Activated naive CD8-positive, alpha-beta T cell treated with anti-CD3 and anti-CD28 coated beads, Interleukin-2, amount 10 ng/mL, durations not matched to agents 7 days and 5 days (primary cell): ENCODE data around the gene GCSH. TPM values are rescaled to one million over a fixed set of nuclear protein-coding genes. Genes with fewer than 3 reads are reported as not detected.

Experiments used
- ATAC-seq: fragments of 150-1000 bp; cut with Tn5 transposase; one replicate; pipeline ENCODE4 v1.10.0; 2021; ENCODE audit warnings: low read depth, moderate library complexity
- POLR2A ChIA-PET: fragments of 350-600 bp; sonication (Branson Sonifier 250); formaldehyde crosslinking; loops from one replicate; lab custom pipeline; 2021; ENCODE audit warnings: antibody characterized with exemption; lab: Charles Lee
- DNase-seq: peaks from one replicate; pipeline ENCODE4 v3.0.0; 2021
- H3K27ac Mint-ChIP-seq: one replicate; pipeline ENCODE4 v1.8.0; 2022; ENCODE audit warnings: mild to moderate bottlenecking, mixed read lengths
- H3K27me3 Mint-ChIP-seq: one replicate; pipeline ENCODE4 v1.8.0; 2022; ENCODE audit warnings: mild to moderate bottlenecking, moderate library complexity, mixed read lengths
- H3K36me3 Mint-ChIP-seq: one replicate; pipeline ENCODE4 v1.8.0; 2021; ENCODE audit warnings: mild to moderate bottlenecking, mixed read lengths
- H3K4me1 Mint-ChIP-seq: one replicate; pipeline ENCODE4 v1.8.0; 2021; ENCODE audit warnings: mixed read lengths
- H3K4me3 Mint-ChIP-seq: one replicate; pipeline ENCODE4 v1.8.0; 2022; ENCODE audit warnings: mild to moderate bottlenecking, moderate library complexity, mixed read lengths
- H3K9me3 Mint-ChIP-seq: one replicate; pipeline ENCODE4 v1.8.0; 2021; ENCODE audit warnings: mixed read lengths
- total RNA-seq, 2 experiments: library from RNA; stranded (reverse); gene quantifications; one replicate each; pipeline ENCODE4 v1.2.3, GENCODE V29; 2021

Gene GCSH
- total RNA-seq, 2 experiments from 2014 or later, result 8.4 to 8.6 TPM

GRCh38 chr16:81060576-81061306 lies 35.5 kb downstream of the GCSH start:
- ATAC-seq, result no peak
- Mint-ChIP-seq H3K27me3 (no peaks in the 10 kb centered on the region), H3K4me1 (peaks cover 6% of the 10 kb centered on the region), H3K9me3 (no peaks in the 10 kb centered on the region), H3K27ac (no peak overlapping the region), H3K4me3 (no peak overlapping the region), H3K36me3 (no peaks in the 10 kb centered on the region)
- no peak for DNase-seq
- POLR2A ChIA-PET, result no interaction called here

- peaks cover 6% of the 10 kb centered on the region for H3K4me1 Mint-ChIP-seq
- peaks cover 14% of the 10 kb centered on the region for H3K9me3 Mint-ChIP-seq
- H3K27ac Mint-ChIP-seq, result no peak overlapping the region
- no peak for DNase-seq
- peaks cover under 1% of the 10 kb centered on the region for H3K36me3 Mint-ChIP-seq
- H3K4me3 Mint-ChIP-seq, result no peak overlapping the region
- POLR2A ChIA-PET, result no interaction called here
- H3K27me3 Mint-ChIP-seq, result peaks cover 1% of the 10 kb centered on the region
- ATAC-seq, result no peak
Observed at GRCh38 chr16:81053761-81054160, 42.4 kb downstream of the GCSH start.

GRCh38 chr16:81042821-81043220 lies 53.4 kb downstream of the GCSH start:
- no peaks in the 10 kb centered on the region for H3K9me3 Mint-ChIP-seq
- ATAC-seq (no peak), DNase-seq (no peak)
- POLR2A ChIA-PET, result interaction anchor here (0.8 kb wide), 1 partner anchor 52 kb away, joined by 3 read pairs; no protein-coding TSS in a partner anchor
- peaks cover 45% of the 10 kb centered on the region for H3K36me3 Mint-ChIP-seq
- H3K27ac Mint-ChIP-seq, result no peak overlapping the region
- no peaks in the 10 kb centered on the region for H3K27me3 Mint-ChIP-seq
- no peak overlapping the region for H3K4me3 Mint-ChIP-seq
- peaks cover 12% of the 10 kb centered on the region for H3K4me1 Mint-ChIP-seq

- Mint-ChIP-seq H3K4me1 (peaks cover 23% of the 10 kb centered on the region), H3K27ac (no peak overlapping the region), H3K36me3 (peaks cover 44% of the 10 kb centered on the region), H3K4me3 (no peak overlapping the region), H3K27me3 (no peaks in the 10 kb centered on the region), H3K9me3 (no peaks in the 10 kb centered on the region)
- ATAC-seq (no peak), DNase-seq (no peak)
- POLR2A ChIA-PET, result no interaction called here
Observed at GRCh38 chr16:81041696-81042095, 54.5 kb downstream of the GCSH start.

- POLR2A ChIA-PET, result no interaction called here
- H3K27ac Mint-ChIP-seq, result no peak overlapping the region
- DNase-seq (no peak), ATAC-seq (no peak)
- H3K36me3 Mint-ChIP-seq, result peaks cover 42% of the 10 kb centered on the region
- peaks cover 26% of the 10 kb centered on the region for H3K4me1 Mint-ChIP-seq
- no peaks in the 10 kb centered on the region for H3K9me3 Mint-ChIP-seq
- H3K27me3 Mint-ChIP-seq, result no peaks in the 10 kb centered on the region
- no peak overlapping the region for H3K4me3 Mint-ChIP-seq
Observed at GRCh38 chr16:81040842-81041241, 55.4 kb downstream of the GCSH start.

DNA sequence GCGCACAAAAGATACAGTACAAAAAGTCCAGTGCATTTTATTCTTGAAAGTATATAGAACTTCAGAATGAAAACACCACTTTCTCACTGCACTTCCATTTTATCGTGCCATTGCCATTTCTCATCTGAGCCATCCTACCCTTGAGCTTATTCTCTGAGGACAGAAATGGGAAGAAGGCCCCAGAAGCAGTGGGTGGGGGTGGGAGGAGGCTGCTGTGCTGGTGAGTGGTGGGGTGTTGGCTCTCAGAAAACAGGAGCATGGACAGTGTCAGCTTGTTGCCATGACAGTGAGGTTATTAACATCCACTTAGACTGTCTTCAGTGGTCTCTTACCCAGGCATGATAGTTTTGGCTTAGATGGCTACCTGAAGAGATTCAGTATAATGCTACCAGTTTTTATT lies 56.1 kb downstream of the GCSH start:
- no peak for ATAC-seq
- no peak for DNase-seq

GRCh38 chr16:81036751-81037350 lies 59.3 kb downstream of the GCSH start:
- H3K4me3 Mint-ChIP-seq, result peak overlapping the region; percentile 86
- H3K9me3 Mint-ChIP-seq, result no peaks in the 10 kb centered on the region
- POLR2A ChIA-PET, result interaction anchor here (1.4 to 3.2 kb wide), 3 partner anchors 30 to 41 kb away, joined by 10 to 22 read pairs (median 15); partner anchors contain the start of genes C16orf46, CENPN and CMC2
- peaks cover 28% of the 10 kb centered on the region for H3K4me1 Mint-ChIP-seq
- no peak for ATAC-seq
- peaks cover 23% of the 10 kb centered on the region for H3K36me3 Mint-ChIP-seq
- no peak for DNase-seq
- no peaks in the 10 kb centered on the region for H3K27me3 Mint-ChIP-seq
- H3K27ac Mint-ChIP-seq, result peak overlapping the region; percentile 65

More for the DNA sequence above, 56.1 kb downstream of the GCSH start:
- Mint-ChIP-seq H3K27me3 (no peaks in the 10 kb centered on the region), H3K27ac (no peak overlapping the region), H3K4me3 (no peak overlapping the region), H3K9me3 (no peaks in the 10 kb centered on the region), H3K36me3 (peaks cover 39% of the 10 kb centered on the region), H3K4me1 (peaks cover 28% of the 10 kb centered on the region)
- POLR2A ChIA-PET, result no interaction called here

GRCh38 chr16:81035975-81036750 lies 60.0 kb downstream of the GCSH start:
- no peak for DNase-seq
- H3K36me3 Mint-ChIP-seq, result peaks cover 20% of the 10 kb centered on the region
- peak overlapping the region; percentile 86 for H3K4me3 Mint-ChIP-seq
- H3K4me1 Mint-ChIP-seq, result peaks cover 28% of the 10 kb centered on the region
- peak overlapping the region; percentile 65 for H3K27ac Mint-ChIP-seq
- H3K9me3 Mint-ChIP-seq, result no peaks in the 10 kb centered on the region
- peak; percentile 65 for ATAC-seq
- POLR2A ChIA-PET, result interaction anchor here (1.0 to 3.2 kb wide), 6 partner anchors 29 to 278 kb away, joined by 3 to 22 read pairs (median 7); partner anchors contain the start of genes C16orf46, CENPN, CMC2 and GAN
- no peaks in the 10 kb centered on the region for H3K27me3 Mint-ChIP-seq

GRCh38 chr16:81035398-81035974 lies 60.7 kb downstream of the GCSH start, which contains the start of gene ATMIN:
Gene ATMIN, plus strand, starts transcription at chr16:81035842. Its CDS starts 29 bp downstream, at chr16:81035871.
- Mint-ChIP-seq H3K27ac (peak within 1 kb of the TSS; percentile 65), H3K27me3 (no peaks in the 10 kb centered on the region), H3K36me3 (peaks cover 16% of the 10 kb centered on the region), H3K9me3 (no peaks in the 10 kb centered on the region), H3K4me1 (peaks cover 25% of the 10 kb centered on the region), H3K4me3 (peak within 1 kb of the TSS; percentile 86)
- POLR2A ChIA-PET, result interaction anchor here (1.0 to 3.2 kb wide), 6 partner anchors 28 to 279 kb away, joined by 3 to 22 read pairs (median 7); partner anchors contain the start of genes C16orf46, CENPN, CMC2 and GAN
- ATAC-seq (peak; percentile 94), DNase-seq (peak; percentile 97)

Other genes starting within 250 kb of the GCSH start
- 10 to 100 TPM; 72.3 to 73.0 TPM for gene CMC2, start 89.5 kb downstream of the GCSH start, total RNA-seq
- gene CENPN, start 89.2 kb downstream of the GCSH start, total RNA-seq, result 10 to 100 TPM; 39.4 to 47.0 TPM
- gene ATMIN, start 60.6 kb downstream of the GCSH start, total RNA-seq, result 10 to 100 TPM; 28.3 to 29.3 TPM
- under 1 TPM; 0.53 to 0.65 TPM for gene C16orf46, start 19.2 kb downstream of the GCSH start, total RNA-seq
- not detected for gene BCO1, start 142.3 kb upstream of the GCSH start, total RNA-seq
- 1 to 10 TPM; 9.0 to 9.3 TPM for gene GAN, start 218.6 kb upstream of the GCSH start, total RNA-seq